Measurements from ENCODE around the gene NDUFAF8. TPM values are rescaled to one million over a fixed set of nuclear protein-coding genes. Genes with fewer than 3 reads are reported as not detected.
"Not testable (repeated sequence)": the region's sequence is repeated elsewhere in the genome, so short reads cannot be mapped to it uniquely, and the experiment has no call there.

Gene NDUFAF8
- total and polyA plus RNA-seq, 5 experiments from 2014 or later, result 50.8 to 135 (median 85.2) TPM

DNA sequence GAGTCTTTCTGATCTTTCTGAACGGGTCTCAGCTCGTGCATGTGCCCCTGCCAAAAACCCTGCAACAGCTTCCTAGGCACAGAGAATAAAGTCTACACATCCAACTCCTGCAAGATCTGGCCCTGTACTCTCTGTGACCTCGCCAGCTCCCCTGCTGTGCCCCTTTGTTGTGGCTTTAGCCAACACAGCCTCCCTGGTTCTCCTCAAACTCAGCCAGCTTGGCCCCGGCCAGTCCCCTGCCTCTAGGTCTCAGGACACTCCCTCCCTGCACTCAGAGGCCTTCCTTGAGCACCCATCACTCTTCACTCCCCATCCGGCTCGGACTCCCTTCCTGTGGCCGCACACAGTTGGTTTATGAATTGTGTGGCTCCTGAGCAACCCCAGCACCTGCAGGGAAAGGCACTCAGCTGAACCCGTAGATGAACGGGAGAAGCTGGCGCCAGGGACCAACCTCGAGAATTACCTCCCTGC lies 17.7 kb upstream of the NDUFAF8 start:
- ATAC-seq, result no peak
- POLR2A ChIA-PET, result interaction anchor here (1.0 to 2.8 kb wide), 3 partner anchors 17 to 767 kb away, joined by 3 to 43 read pairs (median 3); partner anchors contain the start of genes ACTG1, NDUFAF8 and TEPSIN
- H3K27ac Mint-ChIP-seq, result peak overlapping the region in 1 of 10 donors; percentile 41

GRCh38 chr17:81221842-81222619 lies 17.1 kb upstream of the NDUFAF8 start:
- DNase-seq (no peak), ATAC-seq (no peak)
- Mint-ChIP-seq H3K27me3 (no peaks in the 10 kb centered on the region), H3K4me1 (peaks cover 8 to 17% (median 16%) of the 10 kb centered on the region in 4 donors), H3K27ac (peak overlapping the region in 1 of 10 donors; percentile 59), H3K36me3 (peaks cover 0 to 2% (median 2%) of the 10 kb centered on the region in 3 donors), H3K9me3 (no peaks in the 10 kb centered on the region), H3K4me3 (peak overlapping the region; percentile 18 to 84 (median 70))
- POLR2A ChIA-PET, result interaction anchor here (1.0 to 2.8 kb wide), 5 partner anchors 12 to 768 kb away, joined by 3 to 43 read pairs (median 4); partner anchors contain the start of genes ACTG1, NDUFAF8 and TEPSIN

More for the DNA sequence above, 17.7 kb upstream of the NDUFAF8 start:
- Mint-ChIP-seq H3K36me3 (peaks cover 0 to 3% (median 2%) of the 10 kb centered on the region in 3 donors), H3K27me3 (no peaks in the 10 kb centered on the region), H3K4me1 (peaks cover 8 to 17% (median 16%) of the 10 kb centered on the region in 4 donors), H3K4me3 (peak overlapping the region in 9 of 10 donors; percentile 36 to 84 (median 56)), H3K9me3 (no peaks in the 10 kb centered on the region)
- no peak for DNase-seq

DNA sequence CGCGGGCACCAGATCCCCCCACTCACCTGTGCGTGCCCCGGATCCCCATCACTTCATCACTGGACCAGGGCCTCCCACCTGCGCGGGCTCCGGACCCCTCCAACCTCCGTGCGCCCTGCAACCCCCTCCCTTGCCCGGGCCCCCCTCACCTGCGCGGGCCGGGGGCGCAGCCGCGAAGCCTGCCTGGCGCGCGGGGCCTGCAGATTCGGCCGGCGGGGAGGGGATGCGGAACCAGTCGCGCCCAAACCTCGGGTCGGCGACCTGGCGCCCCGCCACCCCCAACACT lies 16.6 kb upstream of the NDUFAF8 start:
- peak in 1 of 2 donors; percentile 3 for ATAC-seq
- Mint-ChIP-seq H3K9me3 (no peaks in the 10 kb centered on the region), H3K27ac (peak overlapping the region in 2 of 10 donors; percentile 52 to 81)

DNA sequence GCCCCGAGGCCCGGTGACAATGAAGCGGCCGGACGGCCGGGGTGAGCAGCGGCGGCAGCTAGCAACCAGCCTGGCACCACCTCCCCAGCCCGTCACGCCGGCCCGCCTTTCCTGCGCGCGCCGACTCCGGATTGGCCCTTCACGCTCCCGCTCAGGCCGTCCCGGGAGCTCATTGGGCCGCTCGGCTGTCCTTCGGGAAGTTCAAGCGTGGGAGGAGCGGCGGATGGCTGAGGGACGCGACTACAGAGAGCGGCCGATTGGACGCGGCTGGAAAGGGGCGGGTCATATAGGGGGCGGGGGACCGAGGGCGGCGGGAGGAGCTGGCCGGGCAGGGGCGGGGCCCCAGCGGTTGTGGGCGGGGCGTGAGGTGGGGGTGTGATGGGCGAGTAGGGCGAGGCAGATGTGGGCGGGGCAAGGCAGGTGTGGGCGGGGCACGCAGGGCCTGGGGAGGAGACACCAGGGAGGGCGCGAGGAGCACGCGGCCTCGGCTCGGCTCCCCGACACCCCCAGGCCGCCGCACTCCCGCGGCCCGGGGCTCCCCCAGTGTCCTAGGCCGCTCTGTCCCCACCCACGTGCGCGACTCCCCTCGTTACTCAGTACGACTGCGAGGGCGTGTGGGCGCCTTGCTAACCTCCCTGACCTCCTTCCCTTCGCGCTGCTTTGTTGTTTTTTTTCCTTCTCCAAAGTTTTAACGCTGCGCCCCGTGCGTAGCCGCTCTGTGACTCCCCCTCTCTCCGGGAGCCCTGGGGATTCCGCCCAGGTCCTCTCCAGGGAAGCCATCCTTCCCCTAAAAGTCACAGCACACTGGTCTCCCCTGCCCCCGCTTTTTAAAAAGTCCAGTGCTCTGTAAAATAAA lies 16.0 kb upstream of the NDUFAF8 start, which contains the start of gene CEP131:
Gene CEP131 (minus strand): TSS at position 60 of the 856 bp plus-strand sequence. CDS start 2,909 bp downstream, outside the sequence.
- peak; percentile 98 to 100 (median 98) for DNase-seq
- peak within 1 kb of the TSS; percentile 75 to 92 (median 83) for H3K4me3 Mint-ChIP-seq
- peaks cover 11 to 24% (median 19%) of the 10 kb centered on the region in 4 donors for H3K4me1 Mint-ChIP-seq
- H3K9me3 Mint-ChIP-seq, result no peaks in the 10 kb centered on the region
- peaks cover 0 to 2% (median 0%) of the 10 kb centered on the region in 3 donors for H3K36me3 Mint-ChIP-seq
- H3K27ac Mint-ChIP-seq, result peak within 1 kb of the TSS in 9 of 10 donors; percentile 16 to 91 (median 77)
- POLR2A ChIA-PET, result interaction anchor here (0.5 to 2.8 kb wide), 7 partner anchors 11 to 769 kb away, joined by 3 to 43 read pairs (median 4); partner anchors contain the start of genes ACTG1, ARL16, HGS and NDUFAF8
- H3K27me3 Mint-ChIP-seq, result no peaks in the 10 kb centered on the region
- peak; percentile 97 to 98 for ATAC-seq

More for the DNA sequence above, 16.6 kb upstream of the NDUFAF8 start:
- POLR2A ChIA-PET, result interaction anchor here (1.0 to 2.8 kb wide), 5 partner anchors 11 to 768 kb away, joined by 3 to 43 read pairs (median 4); partner anchors contain the start of genes ACTG1, ARL16, HGS and NDUFAF8
- no peak for DNase-seq
- peak overlapping the region in 9 of 10 donors; percentile 50 to 88 (median 81) for H3K4me3 Mint-ChIP-seq
- H3K27me3 Mint-ChIP-seq, result no peaks in the 10 kb centered on the region
- peaks cover 0 to 2% (median 0%) of the 10 kb centered on the region in 3 donors for H3K36me3 Mint-ChIP-seq
- peaks cover 9 to 18% (median 17%) of the 10 kb centered on the region in 4 donors for H3K4me1 Mint-ChIP-seq

GRCh38 chr17:81223762-81224130 lies 15.4 kb upstream of the NDUFAF8 start:
- Mint-ChIP-seq H3K27me3 (no peaks in the 10 kb centered on the region), H3K9me3 (no peaks in the 10 kb centered on the region), H3K27ac (peak overlapping the region in 8 of 10 donors; percentile 10 to 91 (median 76)), H3K4me3 (peak overlapping the region; percentile 75 to 92 (median 83)), H3K4me1 (peaks cover 11 to 28% (median 19%) of the 10 kb centered on the region in 4 donors), H3K36me3 (peaks cover 0 to 2% (median 0%) of the 10 kb centered on the region in 3 donors)
- ATAC-seq (no peak), DNase-seq (peak in 1 of 10 donors; percentile 16)
- POLR2A ChIA-PET, result no interaction called here

DNA sequence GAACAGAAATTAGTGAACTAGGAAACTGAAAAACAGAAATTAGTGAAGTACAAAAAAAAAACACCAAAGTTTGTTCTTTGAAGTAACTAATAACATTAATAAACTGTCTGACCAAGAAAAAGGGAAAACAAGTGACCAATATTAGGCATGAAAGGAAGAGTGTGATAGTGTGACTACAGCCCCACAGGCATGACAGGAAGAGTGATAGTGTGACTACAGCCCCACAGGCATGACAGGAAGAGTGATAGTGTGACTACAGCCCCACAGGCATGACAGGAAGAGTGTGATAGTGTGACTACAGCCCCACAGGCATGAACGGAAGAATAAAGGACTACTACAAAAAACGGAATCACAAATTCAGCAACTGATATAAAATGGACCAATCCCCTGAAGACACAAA lies 11.5 kb upstream of the NDUFAF8 start:
- ATAC-seq, H3K4me3 Mint-ChIP-seq, H3K9me3 Mint-ChIP-seq, H3K27me3 Mint-ChIP-seq, DNase-seq: not testable (repeated sequence)
- peaks cover 9 to 23% (median 16%) of the 10 kb centered on the region in 4 donors for H3K4me1 Mint-ChIP-seq
- peaks cover 0 to 14% (median 6%) of the 10 kb centered on the region in 3 donors for H3K36me3 Mint-ChIP-seq
- H3K27ac Mint-ChIP-seq, result peak overlapping the region in 4 of 10 donors; percentile 6 to 46 (median 24)
- POLR2A ChIA-PET, result interaction anchor here (1.6 kb wide), 1 partner anchor 11 kb away, joined by 10 read pairs; the partner anchor contains the start of genes NDUFAF8 and TEPSIN

DNA sequence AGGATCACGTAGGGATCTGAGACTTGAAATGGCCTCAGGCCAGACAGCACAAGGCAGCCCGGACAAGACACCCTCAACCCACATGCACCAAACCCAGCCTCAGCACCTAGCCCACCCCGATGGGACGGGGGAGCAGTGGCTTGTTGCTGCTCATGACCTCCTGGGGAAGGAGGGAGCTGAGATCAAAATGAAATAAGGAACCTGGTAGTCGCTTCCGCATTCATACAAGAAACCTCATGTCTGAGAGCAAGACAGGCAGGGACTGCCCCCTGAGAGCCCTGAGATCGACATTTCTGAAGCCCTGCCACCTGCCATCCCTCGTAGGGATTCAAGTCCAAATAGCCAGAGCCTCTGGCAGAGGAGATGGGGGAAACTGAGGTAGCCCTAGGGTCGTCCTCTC lies 10.7 kb upstream of the NDUFAF8 start:
- POLR2A ChIA-PET, result no interaction called here
- H3K27ac Mint-ChIP-seq, result peak overlapping the region in 1 of 10 donors; percentile 18
- H3K4me1 Mint-ChIP-seq, result peaks cover 6 to 21% (median 14%) of the 10 kb centered on the region in 4 donors
- ATAC-seq (no peak), DNase-seq (peak in 1 of 10 donors; percentile 30)
- no peaks in the 10 kb centered on the region for H3K9me3 Mint-ChIP-seq
- no peak overlapping the region for H3K4me3 Mint-ChIP-seq
- peaks cover 0 to 14% (median 6%) of the 10 kb centered on the region in 3 donors for H3K36me3 Mint-ChIP-seq
- H3K27me3 Mint-ChIP-seq, result no peaks in the 10 kb centered on the region

GRCh38 chr17:81228834-81229665 lies 10.1 kb upstream of the NDUFAF8 start:
- POLR2A ChIA-PET, result no interaction called here
- ATAC-seq (no peak), DNase-seq (peak in 1 of 10 donors; percentile 59)
- peaks cover under 1 to 14% (median 9%) of the 10 kb centered on the region in 4 donors for H3K4me1 Mint-ChIP-seq
- H3K27ac Mint-ChIP-seq, result no peak overlapping the region
- no peak overlapping the region for H3K4me3 Mint-ChIP-seq
- no peaks in the 10 kb centered on the region for H3K9me3 Mint-ChIP-seq
- peaks cover 0 to 14% (median 6%) of the 10 kb centered on the region in 3 donors for H3K36me3 Mint-ChIP-seq
- H3K27me3 Mint-ChIP-seq, result no peaks in the 10 kb centered on the region

GRCh38 chr17:81229666-81229920 lies 9.5 kb upstream of the NDUFAF8 start:
- POLR2A ChIA-PET, result interaction anchor here (1.1 kb wide), 1 partner anchor 167 kb away, joined by 3 read pairs; no protein-coding TSS in a partner anchor
- peaks cover under 1 to 14% (median 10%) of the 10 kb centered on the region in 4 donors for H3K4me1 Mint-ChIP-seq

GRCh38 chr17:81230043-81230820 lies 8.9 kb upstream of the NDUFAF8 start:
- DNase-seq (peak in 1 of 10 donors; percentile 57), ATAC-seq (peak in 1 of 2 donors; percentile 25)
- no peaks in the 10 kb centered on the region for H3K27me3 Mint-ChIP-seq
- H3K4me1 Mint-ChIP-seq, result peaks cover 7 to 19% (median 15%) of the 10 kb centered on the region in 4 donors
- peak overlapping the region in 1 of 10 donors; percentile 77 for H3K27ac Mint-ChIP-seq
- POLR2A ChIA-PET, result interaction anchor here (0.7 to 1.1 kb wide), 2 partner anchors 15 to 167 kb away, joined by 3 read pairs; no protein-coding TSS in a partner anchor
- no peaks in the 10 kb centered on the region for H3K9me3 Mint-ChIP-seq
- no peak overlapping the region for H3K4me3 Mint-ChIP-seq
- H3K36me3 Mint-ChIP-seq, result peaks cover 0 to 16% (median 6%) of the 10 kb centered on the region in 3 donors

More at GRCh38 chr17:81229666-81229920, 9.5 kb upstream of the NDUFAF8 start:
- Mint-ChIP-seq H3K27me3 (no peaks in the 10 kb centered on the region), H3K9me3 (no peaks in the 10 kb centered on the region), H3K4me3 (peak overlapping the region in 1 of 10 donors; percentile 16), H3K27ac (peak overlapping the region in 2 of 10 donors; percentile 4 to 37), H3K36me3 (peaks cover 0 to 14% (median 6%) of the 10 kb centered on the region in 3 donors)
- DNase-seq (no peak), ATAC-seq (no peak)
